B cell (primary cell): ENCODE data around the gene UNC5C. TPM values are rescaled to one million over a fixed set of nuclear protein-coding genes. Genes with fewer than 3 reads are reported as not detected.

ENCODE experiments used
- ATAC-seq: fragments of 200-7000 bp; cut with Tn5 transposase; one replicate; pipeline ENCODE4 v1.10.0; 2021; ENCODE audit warnings: low read depth, mild to moderate bottlenecking, moderate number of reproducible peaks, moderate library complexity
- CTCF ChIA-PET: fragments of 350-600 bp; sonication (Branson Sonifier 250); formaldehyde crosslinking; loops from one replicate; lab custom pipeline; 2021; ENCODE audit warnings: antibody characterized with exemption, inconsistent platforms; lab: Charles Lee
- POLR2A ChIA-PET: fragments of 350-600 bp; sonication (Branson Sonifier 250); formaldehyde crosslinking; loops from one replicate; lab custom pipeline; 2021; ENCODE audit warnings: antibody characterized with exemption; lab: Charles Lee
- DNase-seq: peaks from one replicate; pipeline ENCODE4 v3.0.0; 2013
- H2AFZ ChIP-seq: 2 replicates; pipeline ENCODE4 v1.6.1; 2012; ENCODE audit warnings: mild to moderate bottlenecking, low read depth, low read length; ENCODE audit not compliant: insufficient read depth, poor library complexity, severe bottlenecking
- H3K27ac ChIP-seq, 2 donors: 1 replicate in 1 of 2; 2 replicates in 1 of 2; pipeline ENCODE4 v1.5.1; 2012 to 2013; ENCODE audit warnings: low read length in 2 of 2, mild to moderate bottlenecking in 2 of 2, moderate library complexity in 1 of 2
- H3K27me3 ChIP-seq, 4 experiments: fragments of 200-600 bp in 1 of 4; sonication (generic) in 1 of 4; replicated peaks in 1 of 4; 1 replicate in 2 of 4; 2 replicates in 2 of 4; pipeline versions ENCODE4 v1.6.1 to v1.7.0; 2013 to 2016; ENCODE audit warnings: low read length in 3 of 4, mild to moderate bottlenecking in 2 of 4, mixed read lengths in 1 of 4, moderate library complexity in 1 of 4; ENCODE audit not compliant: insufficient read depth in 4 of 4, control insufficient read depth in 3 of 4; ENCODE audit errors: control extremely low read depth in 1 of 4
- H3K36me3 ChIP-seq, 2 experiments: replicated peaks in 1 of 2; 1 replicate in 1 of 2; 2 replicates in 1 of 2; pipeline versions ENCODE4 v1.6.1 to v1.7.1; 2013; ENCODE audit warnings: low read length in 1 of 2; ENCODE audit not compliant: insufficient read depth in 2 of 2, control insufficient read depth in 1 of 2; ENCODE audit errors: control extremely low read depth in 1 of 2, extremely low read depth in 1 of 2
- H3K4me1 ChIP-seq, 2 donors: fragments of 200-600 bp in 1 of 2; sonication (generic) in 1 of 2; 1 replicate in 1 of 2; 2 replicates in 1 of 2; pipeline versions ENCODE4 v1.5.1 to v1.6.1; 2013 to 2017; ENCODE audit warnings: low read length in 2 of 2; ENCODE audit not compliant: control insufficient read depth in 2 of 2, insufficient read depth in 2 of 2
- H3K4me2 ChIP-seq: replicated peaks from 2 replicates; pipeline ENCODE3; 2012; ENCODE audit warnings: mild to moderate bottlenecking, low read depth, low read length; ENCODE audit not compliant: poor library complexity, severe bottlenecking
- H3K4me3 ChIP-seq, 5 experiments: fragments of 200-600 bp in 1 of 5; sonication (generic) in 1 of 5; 1 replicate in 3 of 5; 2 replicates in 2 of 5; pipeline versions ENCODE4 v1.5.1 to v1.7.0; 2011 to 2016; ENCODE audit warnings: low read length in 4 of 5, mild to moderate bottlenecking in 4 of 5, low read depth in 2 of 5, control low read depth in 1 of 5, moderate library complexity in 1 of 5; ENCODE audit not compliant: insufficient read depth in 1 of 5; ENCODE audit errors: control extremely low read depth in 1 of 5, extremely low read depth in 1 of 5
- H3K79me2 ChIP-seq: fragments of 200-600 bp; sonication (generic); one replicate; pipeline ENCODE4 v1.6.0; 2016; ENCODE audit warnings: low read length; ENCODE audit not compliant: control insufficient read depth, insufficient read depth
- H3K9ac ChIP-seq: fragments of 200-600 bp; sonication (generic); 2 replicates; pipeline ENCODE4 v1.6.1; 2017; ENCODE audit warnings: mild to moderate bottlenecking, low read length, moderate library complexity
- H3K9me3 ChIP-seq, 3 donors: one replicate each; pipeline versions ENCODE4 v1.6.1 to v1.7.1; 2013; ENCODE audit warnings: low read length in 2 of 3; ENCODE audit not compliant: control insufficient read depth in 2 of 3, insufficient read depth in 1 of 3; ENCODE audit errors: control extremely low read depth in 1 of 3
- H4K20me1 ChIP-seq: 2 replicates; pipeline ENCODE4 v1.6.0; 2012; ENCODE audit warnings: mild to moderate bottlenecking, low read length; ENCODE audit not compliant: insufficient read depth, control insufficient read depth, poor library complexity, severe bottlenecking
- H3K27ac Mint-ChIP-seq: one replicate; pipeline ENCODE4 v1.8.0; 2021; ENCODE audit warnings: mixed read lengths
- H3K27me3 Mint-ChIP-seq: one replicate; pipeline ENCODE4 v1.8.0; 2021; ENCODE audit warnings: mixed read lengths
- H3K4me1 Mint-ChIP-seq: one replicate; pipeline ENCODE4 v1.8.0; 2021; ENCODE audit warnings: mixed read lengths
- H3K4me3 Mint-ChIP-seq: one replicate; pipeline ENCODE4 v1.8.0; 2021; ENCODE audit warnings: mixed read lengths
- H3K9me3 Mint-ChIP-seq: one replicate; pipeline ENCODE4 v1.8.0; 2022; ENCODE audit warnings: mixed read lengths; ENCODE audit not compliant: insufficient read depth
- CTCF ChIP-seq: fragments of 200-600 bp; IDR thresholded peaks from one replicate; pipeline ENCODE4 v1.8.0; 2022; ENCODE audit warnings: antibody characterized with exemption, mild to moderate bottlenecking
- EZH2 ChIP-seq: IDR thresholded peaks from 2 replicates; pipeline ENCODE4 v1.6.1; 2012; ENCODE audit warnings: borderline replicate concordance, low read depth, mild to moderate bottlenecking, moderate library complexity, low read length; ENCODE audit not compliant: insufficient read depth, poor library complexity, severe bottlenecking
- WGBS: methylation state at CpG from one replicate; pipeline ENCODE4 v1.1.5; 2013; ENCODE audit warnings: missing lambda C conversion rate; ENCODE audit not compliant: insufficient coverage; 5-methylcytosine and 5-hydroxymethylcytosine counted together
- intact Hi-C: fragments of 100-400 bp; cut with micrococcal nuclease; formaldehyde crosslinking; loops from one replicate; pipeline ENCODE4 v1.10.0; 2022
- polyA plus RNA-seq: library from polyadenylated mRNA; depleted of rRNA; stranded (reverse); fragments of >200 nt; gene quantifications from 2 replicates; pipeline ENCODE4 v1.2.3, GENCODE V29; 2012
- total RNA-seq, 2 donors: library from RNA; stranded (reverse); fragments of 120-200 nt in 1 of 2; gene quantifications; 1 replicate in 1 of 2; 2 replicates in 1 of 2; pipeline versions ENCODE4 v1.2.3 to v1.2.4, GENCODE V29; 2013 to 2022

UNC5C gene
- total and polyA plus RNA-seq, 2 donors (not counting 1 experiment from before 2014, with no cell fraction given) = not detected

GRCh38 chr4:95439896-95440295 lies 108.9 kb downstream of the UNC5C start:
- POLR2A ChIA-PET = no interaction called here
- no peak overlapping the region for H3K4me3 ChIP-seq
- no peaks in the 10 kb centered on the region for H3K79me2 ChIP-seq
- Mint-ChIP-seq H3K9me3 (peaks cover 2% of the 10 kb centered on the region), H3K4me3 (no peak overlapping the region), H3K4me1 (no peaks in the 10 kb centered on the region), H3K27ac (no peak overlapping the region), H3K27me3 (no peaks in the 10 kb centered on the region)
- H3K36me3 ChIP-seq = no peaks in the 10 kb centered on the region
- H3K9me3 ChIP-seq = no peaks in the 10 kb centered on the region
- ATAC-seq (no peak), DNase-seq (no peak)
- no peak overlapping the region for H2AFZ ChIP-seq
- no peaks in the 10 kb centered on the region for H3K27me3 ChIP-seq
- no peaks in the 10 kb centered on the region for H3K4me1 ChIP-seq
- no peaks in the 10 kb centered on the region for H4K20me1 ChIP-seq
- intact Hi-C loops = no loop called here
- 90% methylated on average over 4 of the region's 4 CpGs for WGBS
- H3K4me2 ChIP-seq = no peak overlapping the region
- CTCF ChIA-PET = no interaction called here
- no peak for TF ChIP-seq CTCF
- no peak for TF ChIP-seq EZH2
- no peak overlapping the region for H3K9ac ChIP-seq
- no peak overlapping the region for H3K27ac ChIP-seq

- H3K27me3 ChIP-seq = no peaks in the 10 kb centered on the region
- no peaks in the 10 kb centered on the region for H3K79me2 ChIP-seq
- DNase-seq (no peak), ATAC-seq (no peak)
- Mint-ChIP-seq H3K4me3 (no peak overlapping the region), H3K27ac (no peak overlapping the region), H3K27me3 (no peaks in the 10 kb centered on the region), H3K4me1 (no peaks in the 10 kb centered on the region), H3K9me3 (peaks cover 2% of the 10 kb centered on the region)
- no peaks in the 10 kb centered on the region for H3K36me3 ChIP-seq
- H2AFZ ChIP-seq = no peak overlapping the region
- no peak overlapping the region for H3K4me2 ChIP-seq
- H3K27ac ChIP-seq = no peak overlapping the region
- H3K9ac ChIP-seq = no peak overlapping the region
- CTCF ChIA-PET = no interaction called here
- TF ChIP-seq CTCF (no peak), EZH2 (no peak)
- no CpG with 5 or more reads among the region's 2 CpGs for WGBS
- no peaks in the 10 kb centered on the region for H3K9me3 ChIP-seq
- no peaks in the 10 kb centered on the region for H3K4me1 ChIP-seq
- POLR2A ChIA-PET = no interaction called here
- no peaks in the 10 kb centered on the region for H4K20me1 ChIP-seq
- H3K4me3 ChIP-seq = no peak overlapping the region
- intact Hi-C loops = no loop called here
These were observed 109.7 kb downstream of the UNC5C start for GRCh38 chr4:95439071-95439470.
